ENCODE data around the gene YPEL2.

Gene YPEL2

GRCh38 chr17:59436900-59437299 lies 105.4 kb downstream of the YPEL2 start:
- DNase-seq, result no peak

GRCh38 chr17:59437791-59438281 lies 106.4 kb downstream of the YPEL2 start:
- peak in 1 of 5 experiments; percentile 59 for DNase-seq

GRCh38 chr17:59439262-59439661 lies 107.8 kb downstream of the YPEL2 start:
- peak in 1 of 5 experiments; percentile 70 for DNase-seq

- no peak for DNase-seq
These were observed 108.3 kb downstream of the YPEL2 start for GRCh38 chr17:59439741-59440211.

GRCh38 chr17:59440757-59441463 lies 109.5 kb downstream of the YPEL2 start:
- DNase-seq, result peak; percentile 47 to 92 (median 72)

- no peak for DNase-seq
These were observed 110.1 kb downstream of the YPEL2 start for GRCh38 chr17:59441464-59442096.

- DNase-seq, result no peak
These were observed 111.7 kb downstream of the YPEL2 start for GRCh38 chr17:59443106-59443505.
